ENCODE results near the gene SF1.

Gene SF1

GRCh38 chr11:64752175-64752970 lies 26.0 kb downstream of the SF1 start:
- no peak overlapping the region for H3K4me3 Mint-ChIP-seq
- peaks cover 9% of the 10 kb centered on the region for H3K4me1 Mint-ChIP-seq (ENCODE audit: low read depth)
- H3K27me3 Mint-ChIP-seq: no peaks in the 10 kb centered on the region
- no peaks in the 10 kb centered on the region for H3K9me3 Mint-ChIP-seq
- peaks cover 8% of the 10 kb centered on the region for H3K36me3 Mint-ChIP-seq (ENCODE audit: low read depth)
- no peak overlapping the region for H3K27ac Mint-ChIP-seq

GRCh38 chr11:64751580-64751979 lies 26.8 kb downstream of the SF1 start:
- H3K4me1 Mint-ChIP-seq (ENCODE audit: low read depth): peaks cover 9% of the 10 kb centered on the region
- no peak overlapping the region for H3K4me3 Mint-ChIP-seq
- H3K27me3 Mint-ChIP-seq: no peaks in the 10 kb centered on the region
- no peaks in the 10 kb centered on the region for H3K9me3 Mint-ChIP-seq
- peaks cover 8% of the 10 kb centered on the region for H3K36me3 Mint-ChIP-seq (ENCODE audit: low read depth)
- no peak overlapping the region for H3K27ac Mint-ChIP-seq

GRCh38 chr11:64751136-64751535 lies 27.2 kb downstream of the SF1 start:
- peaks cover 9% of the 10 kb centered on the region for H3K4me1 Mint-ChIP-seq (ENCODE audit: low read depth)
- no peak overlapping the region for H3K27ac Mint-ChIP-seq
- H3K9me3 Mint-ChIP-seq: no peaks in the 10 kb centered on the region
- H3K4me3 Mint-ChIP-seq: no peak overlapping the region
- H3K27me3 Mint-ChIP-seq: no peaks in the 10 kb centered on the region
- peaks cover 8% of the 10 kb centered on the region for H3K36me3 Mint-ChIP-seq (ENCODE audit: low read depth)

GRCh38 chr11:64750361-64751054 lies 27.8 kb downstream of the SF1 start:
- Mint-ChIP-seq H3K27me3 (no peaks in the 10 kb centered on the region), H3K27ac (peak overlapping the region; percentile 26), H3K36me3 (ENCODE audit: low read depth) (peaks cover 8% of the 10 kb centered on the region), H3K4me1 (ENCODE audit: low read depth) (peaks cover 12% of the 10 kb centered on the region), H3K9me3 (no peaks in the 10 kb centered on the region), H3K4me3 (no peak overlapping the region)

- H3K9me3 Mint-ChIP-seq: no peaks in the 10 kb centered on the region
Observed at GRCh38 chr11:64747961-64748665, 30.2 kb downstream of the SF1 start.

GRCh38 chr11:64746486-64746885 lies 31.9 kb downstream of the SF1 start:
- Mint-ChIP-seq H3K9me3 (no peaks in the 10 kb centered on the region), H3K36me3 (ENCODE audit: low read depth) (peaks cover 4% of the 10 kb centered on the region), H3K27ac (no peak overlapping the region), H3K4me1 (ENCODE audit: low read depth) (peaks cover 33% of the 10 kb centered on the region), H3K27me3 (peaks cover 7% of the 10 kb centered on the region), H3K4me3 (no peak overlapping the region)

More at GRCh38 chr11:64747961-64748665, 30.2 kb downstream of the SF1 start:
- Mint-ChIP-seq H3K4me1 (ENCODE audit: low read depth) (peaks cover 27% of the 10 kb centered on the region), H3K36me3 (ENCODE audit: low read depth) (peaks cover 8% of the 10 kb centered on the region), H3K4me3 (no peak overlapping the region), H3K27me3 (peaks cover 7% of the 10 kb centered on the region), H3K27ac (no peak overlapping the region)

GRCh38 chr11:64745521-64746328 lies 32.6 kb downstream of the SF1 start:
- Mint-ChIP-seq H3K4me3 (peak overlapping the region; percentile 82), H3K9me3 (no peaks in the 10 kb centered on the region), H3K27me3 (peaks cover 7% of the 10 kb centered on the region), H3K27ac (peak overlapping the region; percentile 71), H3K4me1 (ENCODE audit: low read depth) (peaks cover 34% of the 10 kb centered on the region), H3K36me3 (ENCODE audit: low read depth) (peaks cover 4% of the 10 kb centered on the region)

- Mint-ChIP-seq H3K36me3 (ENCODE audit: low read depth) (peaks cover 3% of the 10 kb centered on the region), H3K27ac (peak overlapping the region; percentile 71), H3K9me3 (no peaks in the 10 kb centered on the region), H3K27me3 (peaks cover 7% of the 10 kb centered on the region), H3K4me3 (peak overlapping the region; percentile 82), H3K4me1 (ENCODE audit: low read depth) (peaks cover 28% of the 10 kb centered on the region)
Observed at GRCh38 chr11:64745189-64745520, 33.2 kb downstream of the SF1 start.

GRCh38 chr11:64744544-64745188 lies 33.7 kb downstream of the SF1 start:
- Mint-ChIP-seq H3K27me3 (peaks cover 7% of the 10 kb centered on the region), H3K4me1 (ENCODE audit: low read depth) (peaks cover 27% of the 10 kb centered on the region), H3K27ac (peak overlapping the region; percentile 71), H3K9me3 (no peaks in the 10 kb centered on the region), H3K4me3 (peak overlapping the region; percentile 85), H3K36me3 (ENCODE audit: low read depth) (no peaks in the 10 kb centered on the region)

- Mint-ChIP-seq H3K27me3 (peaks cover 7% of the 10 kb centered on the region), H3K4me3 (peak within 1 kb of the TSS; percentile 85), H3K4me1 (ENCODE audit: low read depth) (peaks cover 27% of the 10 kb centered on the region), H3K27ac (peak within 1 kb of the TSS; percentile 71), H3K36me3 (ENCODE audit: low read depth) (no peaks in the 10 kb centered on the region), H3K9me3 (no peaks in the 10 kb centered on the region)
Observed at GRCh38 chr11:64743591-64744543, 34.5 kb downstream of the SF1 start, which contains the start of gene RASGRP2. TSS of gene RASGRP2 (minus strand) at chr11:64744142. CDS start at chr11:64742866, 1,276 bp downstream.

- Mint-ChIP-seq H3K36me3 (ENCODE audit: low read depth) (no peaks in the 10 kb centered on the region), H3K27me3 (peaks cover 7% of the 10 kb centered on the region), H3K4me1 (ENCODE audit: low read depth) (peaks cover 27% of the 10 kb centered on the region)
Observed at GRCh38 chr11:64742889-64743590, 35.3 kb downstream of the SF1 start.

GRCh38 chr11:64742087-64742888 lies 36.1 kb downstream of the SF1 start:
- Mint-ChIP-seq H3K9me3 (no peaks in the 10 kb centered on the region), H3K27ac (no peak overlapping the region), H3K4me1 (ENCODE audit: low read depth) (peaks cover 27% of the 10 kb centered on the region), H3K4me3 (peak overlapping the region; percentile 58), H3K27me3 (peaks cover 7% of the 10 kb centered on the region), H3K36me3 (ENCODE audit: low read depth) (no peaks in the 10 kb centered on the region)

More at GRCh38 chr11:64742889-64743590, 35.3 kb downstream of the SF1 start:
- Mint-ChIP-seq H3K9me3 (no peaks in the 10 kb centered on the region), H3K4me3 (no peak overlapping the region), H3K27ac (no peak overlapping the region)

Measured in stimulated activated naive CD8-positive, alpha-beta T cell treated with anti-CD3 and anti-CD28 coated beads, Interleukin-15, Interleukin-2, amounts not matched to agents 100 ng/mL and 50 ng/mL, for 24 hours (primary cell).